GM21447 (cell line): Measurements from ENCODE around the gene SIK3.

Experiments
- ATAC-seq: cut with Tn5 transposase; IDR thresholded peaks from one replicate; pipeline ENCODE4 v1.9.1; 2021; ENCODE audit not compliant: unreplicated experiment

SIK3 gene

DNA sequence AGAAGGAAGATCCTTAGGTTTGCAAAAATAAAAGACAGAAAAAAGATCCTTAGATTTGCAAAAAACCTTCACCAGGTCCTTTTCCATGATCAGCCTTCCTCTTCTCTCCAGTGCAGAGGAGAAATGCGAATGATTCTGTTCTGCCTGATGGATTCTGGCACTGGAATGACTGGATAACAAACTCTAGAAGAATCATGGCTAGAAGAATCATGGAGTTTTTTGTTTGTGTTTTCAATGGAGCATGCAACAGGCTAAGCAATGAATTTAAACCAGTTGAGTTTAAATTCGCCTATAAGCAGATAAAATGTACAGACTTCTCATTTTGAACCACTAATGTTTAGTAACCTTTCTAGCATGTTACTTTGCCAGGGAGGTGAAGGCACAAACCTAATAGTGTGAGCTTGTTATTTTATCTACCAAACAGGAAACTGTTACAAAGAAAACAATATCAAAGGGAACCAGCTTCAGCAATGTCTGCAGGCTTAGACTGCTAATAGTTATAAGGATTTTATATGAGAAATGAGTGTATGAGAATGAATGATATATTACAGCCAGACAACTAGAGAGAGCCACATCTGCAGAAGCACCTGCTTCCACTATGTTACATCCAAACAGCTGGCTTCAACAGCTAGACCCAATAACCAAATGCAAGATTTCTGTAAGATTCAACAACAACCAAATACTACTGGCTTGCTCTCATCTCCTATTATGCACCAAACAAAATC lies 196.1 kb downstream of the SIK3 start:
- ATAC-seq, result no peak

- no peak for ATAC-seq
These were observed 197.0 kb downstream of the SIK3 start for GRCh38 chr11:116901211-116901610.

DNA sequence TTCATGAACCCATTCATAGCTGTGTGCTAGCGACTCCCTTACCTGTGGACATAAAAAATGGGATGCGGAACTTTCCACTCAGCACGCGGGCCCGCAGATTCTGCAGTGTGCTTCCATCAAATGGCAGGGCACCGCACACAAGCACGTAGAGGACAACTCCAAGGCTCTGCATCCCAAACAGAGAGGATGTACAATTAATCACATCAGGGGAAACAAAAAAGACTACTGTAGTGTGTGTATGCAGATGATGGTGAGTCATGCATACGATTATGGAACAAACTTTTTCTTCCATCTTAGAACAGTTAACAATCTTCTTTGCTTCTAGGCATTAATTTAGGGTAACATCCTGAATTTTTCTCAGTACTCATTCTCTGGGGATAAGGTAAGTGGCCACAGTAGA lies 202.0 kb downstream of the SIK3 start:
- no peak for ATAC-seq

DNA sequence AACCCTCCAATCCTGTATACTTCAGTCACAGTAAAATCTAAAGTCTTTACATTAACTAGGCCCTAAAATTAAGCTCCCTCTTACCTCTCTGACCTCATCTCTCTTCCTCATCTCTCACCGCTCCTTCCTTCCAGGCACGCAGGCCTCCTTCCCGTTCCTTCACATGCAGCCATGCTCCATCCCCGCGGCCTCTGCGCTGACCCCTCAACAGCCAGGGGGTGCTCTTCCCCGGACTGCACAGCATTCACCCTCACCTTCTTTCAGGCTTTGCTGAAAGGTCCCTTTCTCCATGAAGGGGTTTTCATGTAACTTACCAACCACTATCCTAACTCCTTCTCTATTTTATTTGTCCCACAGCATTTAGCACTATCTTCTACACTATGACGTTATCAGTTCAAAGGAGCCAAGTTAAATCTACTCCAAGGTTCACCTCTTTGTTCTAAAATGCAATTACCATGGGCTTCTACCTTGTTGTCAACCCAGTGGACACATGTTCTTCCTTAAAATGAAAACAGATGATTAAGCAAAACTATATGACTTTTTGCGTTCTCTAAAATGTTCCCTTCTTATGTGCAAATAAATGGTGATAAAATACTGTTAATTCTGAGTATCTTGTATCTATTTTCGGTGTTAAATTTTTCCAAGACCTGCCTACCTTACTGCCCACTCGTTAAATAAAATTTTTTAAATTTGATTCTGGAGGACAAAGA lies 203.0 kb downstream of the SIK3 start:
- no peak for ATAC-seq

DNA sequence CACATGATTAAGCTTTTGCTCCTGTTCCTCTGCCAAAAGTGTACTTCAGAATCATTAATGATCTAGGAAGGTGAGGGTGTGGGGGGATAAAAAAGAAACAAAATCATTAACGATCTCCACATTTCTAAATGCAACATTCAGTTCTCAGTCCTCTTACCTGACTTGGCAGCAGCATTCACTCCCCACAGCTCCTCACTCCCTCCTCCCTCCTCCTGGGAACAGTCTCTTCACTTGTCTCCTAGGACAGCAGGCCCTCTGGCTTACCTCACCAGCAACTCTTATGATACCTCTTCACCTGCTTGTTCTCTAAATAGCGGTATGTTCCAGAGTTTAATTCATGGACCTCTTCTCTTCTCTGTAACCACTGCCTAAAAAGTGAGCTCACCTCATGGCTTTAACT lies 204.3 kb downstream of the SIK3 start:
- no peak for ATAC-seq

GRCh38 chr11:116893437-116893836 lies 204.8 kb downstream of the SIK3 start:
- no peak for ATAC-seq

DNA sequence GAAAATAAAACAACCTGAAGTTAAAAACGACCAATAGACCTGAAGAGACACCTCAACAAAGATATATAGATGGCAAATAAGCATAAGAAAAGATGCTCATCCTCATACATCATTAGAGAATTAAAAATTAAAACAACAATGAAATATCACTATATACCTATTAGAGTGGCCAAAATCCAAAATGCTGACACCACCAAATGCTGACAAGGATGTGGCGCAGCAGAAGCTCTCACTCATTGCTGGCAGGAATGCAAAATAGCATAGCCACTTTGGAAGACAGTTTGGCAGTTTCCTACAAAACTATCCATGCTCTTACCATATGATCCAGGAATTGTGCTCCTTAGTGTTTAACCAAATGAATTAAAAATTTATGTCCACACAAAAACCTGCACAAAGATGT lies 205.9 kb downstream of the SIK3 start:
- ATAC-seq, result no peak

- ATAC-seq, result no peak
These were observed 206.5 kb downstream of the SIK3 start for GRCh38 chr11:116891746-116892145.

- ATAC-seq, result no peak
These were observed 207.6 kb downstream of the SIK3 start for GRCh38 chr11:116890607-116891006.

GRCh38 chr11:116890193-116890592 lies 208.0 kb downstream of the SIK3 start:
- ATAC-seq, result peak; percentile 77

DNA sequence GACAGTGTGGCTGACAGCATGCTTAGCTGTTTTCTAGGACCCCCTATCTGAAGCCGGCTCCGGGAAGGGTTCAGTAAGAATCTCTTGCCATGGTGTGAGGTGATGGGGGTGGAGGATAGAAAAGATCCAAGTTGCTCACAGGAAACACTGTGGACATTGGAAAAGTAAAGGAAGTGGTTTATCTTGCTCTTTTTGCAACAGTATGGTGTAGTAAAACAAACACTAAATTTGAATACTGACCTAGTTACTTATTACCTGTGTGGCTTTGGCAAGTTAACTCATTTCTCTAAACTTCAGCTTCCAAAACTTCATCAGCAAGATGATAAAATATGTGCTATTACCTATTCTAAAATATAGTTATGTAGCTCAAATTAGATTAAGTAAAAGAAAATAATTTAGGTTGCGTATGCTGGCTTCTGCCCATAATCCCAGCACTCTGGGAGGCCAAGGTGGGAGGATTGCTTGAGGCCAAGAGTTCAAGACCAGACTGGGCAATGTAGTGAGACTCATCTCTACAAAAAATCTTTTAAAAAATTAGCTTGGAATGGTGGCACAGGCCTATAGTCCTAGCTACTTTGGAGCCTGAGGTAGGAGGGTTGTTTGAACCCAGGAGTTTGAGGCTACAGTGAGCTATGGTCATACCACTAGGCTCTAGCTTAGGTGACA lies 209.2 kb downstream of the SIK3 start:
- no peak for ATAC-seq

DNA sequence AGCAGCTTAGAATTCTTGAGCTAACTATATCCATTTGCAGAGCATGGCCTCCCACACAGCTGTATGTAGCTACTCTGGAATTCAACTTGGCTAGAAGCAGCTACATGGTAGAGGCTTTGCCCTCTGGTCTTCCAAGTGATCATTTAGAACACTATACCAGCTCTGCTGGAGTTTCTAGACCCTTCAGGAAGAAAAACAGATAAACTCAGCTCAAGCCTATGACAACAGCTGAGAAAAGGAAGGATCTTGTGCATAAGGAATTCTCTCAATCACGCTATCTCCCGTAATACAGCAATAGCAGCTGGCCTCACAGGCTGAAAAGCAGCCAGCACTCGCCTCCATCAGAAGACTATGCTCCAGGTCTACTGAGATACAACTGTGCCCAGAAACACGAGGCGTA lies 210.2 kb downstream of the SIK3 start:
- no peak for ATAC-seq

DNA sequence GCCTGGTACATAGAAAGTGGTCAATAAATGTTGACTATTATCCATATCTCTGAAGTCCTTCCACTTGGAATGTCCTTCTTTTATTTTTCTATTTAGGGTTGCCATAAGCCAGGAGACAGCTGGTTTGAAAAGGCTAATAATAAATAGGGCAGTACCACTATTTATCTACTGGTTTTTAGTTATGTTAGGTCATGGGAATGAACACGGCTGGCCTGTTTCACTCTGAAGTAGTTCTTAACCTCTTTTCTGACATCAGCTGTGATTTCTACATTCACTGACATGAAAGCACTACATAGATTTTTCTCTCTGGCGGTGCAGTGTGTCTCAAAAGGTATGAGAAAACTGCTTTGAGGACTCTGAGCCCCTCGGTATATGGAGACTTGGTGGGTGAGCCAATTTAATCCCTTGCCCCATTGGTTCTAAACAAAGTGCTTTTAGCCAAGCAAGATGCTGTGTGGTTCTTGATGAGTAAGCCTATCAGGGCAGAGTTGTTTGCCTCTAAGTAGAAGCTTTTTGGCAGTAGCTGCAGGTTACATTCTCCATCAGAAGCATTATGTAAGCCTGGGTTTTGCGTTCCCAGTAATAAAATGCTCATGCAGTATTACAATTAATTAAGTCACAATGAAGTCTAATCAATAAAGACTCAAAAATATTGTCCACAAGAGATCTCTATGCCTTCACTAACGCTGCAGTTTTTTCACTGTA lies 212.1 kb downstream of the SIK3 start:
- no peak for ATAC-seq

GRCh38 chr11:116882386-116882785 lies 215.8 kb downstream of the SIK3 start:
- no peak for ATAC-seq

GRCh38 chr11:116881143-116881542 lies 217.1 kb downstream of the SIK3 start:
- no peak for ATAC-seq

DNA sequence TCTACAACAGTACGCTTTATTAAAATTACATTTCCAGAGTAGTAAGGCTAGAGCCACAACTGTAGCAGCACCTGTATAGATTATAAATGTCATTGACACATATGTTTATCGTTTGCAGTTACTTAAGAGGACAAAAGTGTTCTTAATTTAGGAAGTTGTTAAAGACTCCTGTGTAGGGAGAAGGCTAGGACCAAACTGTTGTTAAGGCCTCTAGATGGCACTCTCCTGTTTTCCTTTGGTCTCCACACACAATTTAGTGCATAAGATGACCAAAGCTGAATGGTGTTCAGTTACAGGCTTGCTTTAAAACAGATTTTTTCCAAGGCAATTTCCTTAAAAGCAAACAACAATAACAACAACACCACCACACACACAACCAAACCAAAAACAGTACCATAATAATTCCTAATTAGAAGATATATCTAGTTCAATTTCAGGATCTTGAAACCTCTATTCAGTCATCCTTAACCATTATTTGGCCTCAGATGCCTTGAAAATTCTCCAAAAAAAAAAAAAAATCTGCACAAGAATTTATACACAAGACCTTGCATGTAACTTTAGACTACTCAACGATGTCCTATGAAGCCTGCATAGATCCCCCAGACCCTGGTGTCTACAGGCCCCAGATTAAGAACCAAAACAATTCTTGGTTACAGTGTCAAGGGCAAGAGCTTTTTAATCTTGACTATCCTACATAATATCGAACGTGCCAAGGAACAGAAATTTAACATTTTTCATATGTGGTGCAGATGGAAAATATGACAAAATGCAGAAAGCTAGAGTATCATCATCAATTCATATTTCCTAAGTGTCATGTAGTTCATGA lies 218.2 kb downstream of the SIK3 start:
- ATAC-seq, result no peak

GRCh38 chr11:116876656-116877055 lies 221.6 kb downstream of the SIK3 start:
- no peak for ATAC-seq

- ATAC-seq, result no peak
These were observed 223.0 kb downstream of the SIK3 start for GRCh38 chr11:116875194-116875593.

GRCh38 chr11:116874251-116874650 lies 224.0 kb downstream of the SIK3 start:
- no peak for ATAC-seq

DNA sequence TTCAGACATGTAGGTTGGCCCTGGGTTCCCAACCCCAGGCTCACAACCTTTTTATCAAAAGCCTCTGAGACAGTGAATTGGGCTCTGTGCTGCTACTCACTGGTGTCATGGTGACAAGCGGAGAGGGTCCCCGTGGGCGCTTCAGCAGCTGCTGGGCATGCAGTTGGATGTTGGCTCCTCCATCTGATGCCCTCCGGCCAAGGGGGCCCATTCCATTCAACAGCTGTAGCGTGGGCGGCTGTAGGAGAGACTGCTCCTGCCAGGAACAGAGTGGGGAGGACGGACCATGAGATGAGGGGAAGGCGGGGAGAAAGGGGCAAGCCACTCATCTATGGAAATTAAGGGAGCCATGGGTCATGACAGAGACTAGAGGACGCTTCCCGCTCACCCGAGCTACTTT lies 224.8 kb downstream of the SIK3 start:
- no peak for ATAC-seq

- no peak for ATAC-seq
These were observed 227.0 kb downstream of the SIK3 start for GRCh38 chr11:116871248-116871647.
